Osteocyte (in vitro differentiated cells): Measurements from ENCODE around the gene RSL1D1. TPM values are rescaled to one million over a fixed set of nuclear protein-coding genes. Genes with fewer than 3 reads are reported as not detected.

Experiments
- DNase-seq: peaks from one replicate; pipeline ENCODE4 v3.0.0; 2021; ENCODE audit warnings: mixed read lengths; ENCODE audit not compliant: unreplicated experiment; ENCODE audit errors: extremely low spot score
- H3K27ac Mint-ChIP-seq: one replicate; pipeline ENCODE4 v1.8.0; 2021; ENCODE audit warnings: mild to moderate bottlenecking, mixed read lengths; ENCODE audit not compliant: unreplicated experiment
- H3K27me3 Mint-ChIP-seq: one replicate; pipeline ENCODE4 v1.8.0; 2021; ENCODE audit warnings: mixed read lengths; ENCODE audit not compliant: unreplicated experiment
- H3K36me3 Mint-ChIP-seq: one replicate; pipeline ENCODE4 v1.8.0; 2021; ENCODE audit warnings: mixed read lengths; ENCODE audit not compliant: unreplicated experiment
- H3K4me1 Mint-ChIP-seq: one replicate; pipeline ENCODE4 v1.8.0; 2021; ENCODE audit warnings: mixed read lengths; ENCODE audit not compliant: unreplicated experiment
- H3K4me3 Mint-ChIP-seq: one replicate; pipeline ENCODE4 v1.8.0; 2021; ENCODE audit warnings: mild to moderate bottlenecking, moderate library complexity, mixed read lengths; ENCODE audit not compliant: unreplicated experiment
- H3K9me3 Mint-ChIP-seq: one replicate; pipeline ENCODE4 v1.8.0; 2021; ENCODE audit warnings: mixed read lengths; ENCODE audit not compliant: unreplicated experiment
- CTCF ChIP-seq: fragments of 200-600 bp; sonication (generic); IDR thresholded peaks from 2 replicates; pipeline ENCODE4 v1.5.0; 2021; ENCODE audit warnings: antibody characterized with exemption, mild to moderate bottlenecking, moderate library complexity
- total RNA-seq: library from RNA; stranded (reverse); gene quantifications from 2 replicates; pipeline ENCODE4 v1.2.1, GENCODE V29; 2021

RSL1D1 gene
- total RNA-seq, 1 donor from 2014 or later, result 122 TPM

DNA sequence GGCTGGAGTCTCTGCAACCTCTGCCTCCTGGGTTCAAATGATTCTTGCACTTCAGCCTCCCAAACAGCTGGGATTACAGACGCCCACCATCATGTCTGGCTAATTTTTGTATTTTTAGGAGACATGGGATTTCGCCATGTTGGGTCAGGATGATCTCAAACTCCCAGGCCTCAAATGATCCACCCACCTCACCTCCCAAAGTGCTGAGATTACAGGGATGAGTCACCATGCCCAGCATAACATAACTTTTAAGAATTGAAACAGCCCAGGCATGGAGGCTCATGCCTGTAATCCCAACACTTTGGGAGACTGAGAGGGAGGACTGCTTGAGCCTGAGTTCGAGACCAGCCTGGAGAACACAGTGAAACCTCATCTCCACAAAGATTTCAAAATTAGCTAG, 2.5 kb downstream of the RSL1D1 start:
- Mint-ChIP-seq H3K4me1 (peaks cover 26% of the 10 kb centered on the region), H3K36me3 (peaks cover 40% of the 10 kb centered on the region), H3K4me3 (no peak overlapping the region), H3K9me3 (no peaks in the 10 kb centered on the region), H3K27ac (no peak overlapping the region), H3K27me3 (no peaks in the 10 kb centered on the region)
- no peak for DNase-seq
- no peak for TF ChIP-seq CTCF

- H3K36me3 Mint-ChIP-seq, result peaks cover 56% of the 10 kb centered on the region
- no peak overlapping the region for H3K27ac Mint-ChIP-seq
- no peaks in the 10 kb centered on the region for H3K27me3 Mint-ChIP-seq
- no peak overlapping the region for H3K4me3 Mint-ChIP-seq
- no peaks in the 10 kb centered on the region for H3K9me3 Mint-ChIP-seq
- no peak for DNase-seq
- TF ChIP-seq CTCF, result no peak
- peaks cover 3% of the 10 kb centered on the region for H3K4me1 Mint-ChIP-seq
Observed at GRCh38 chr16:11844499-11844898, 6.8 kb downstream of the RSL1D1 start.

GRCh38 chr16:11843861-11844260, 7.5 kb downstream of the RSL1D1 start:
- Mint-ChIP-seq H3K9me3 (no peaks in the 10 kb centered on the region), H3K4me3 (no peak overlapping the region), H3K4me1 (no peaks in the 10 kb centered on the region), H3K27me3 (no peaks in the 10 kb centered on the region), H3K27ac (no peak overlapping the region), H3K36me3 (peaks cover 56% of the 10 kb centered on the region)
- DNase-seq, result no peak
- no peak for TF ChIP-seq CTCF

- no peak for TF ChIP-seq CTCF
- no peak overlapping the region for H3K4me3 Mint-ChIP-seq
- H3K9me3 Mint-ChIP-seq, result no peaks in the 10 kb centered on the region
- H3K4me1 Mint-ChIP-seq, result no peaks in the 10 kb centered on the region
- no peak overlapping the region for H3K27ac Mint-ChIP-seq
- DNase-seq, result no peak
- H3K27me3 Mint-ChIP-seq, result no peaks in the 10 kb centered on the region
- H3K36me3 Mint-ChIP-seq, result peaks cover 56% of the 10 kb centered on the region
Observed at GRCh38 chr16:11843206-11843605, 8.1 kb downstream of the RSL1D1 start.

DNA sequence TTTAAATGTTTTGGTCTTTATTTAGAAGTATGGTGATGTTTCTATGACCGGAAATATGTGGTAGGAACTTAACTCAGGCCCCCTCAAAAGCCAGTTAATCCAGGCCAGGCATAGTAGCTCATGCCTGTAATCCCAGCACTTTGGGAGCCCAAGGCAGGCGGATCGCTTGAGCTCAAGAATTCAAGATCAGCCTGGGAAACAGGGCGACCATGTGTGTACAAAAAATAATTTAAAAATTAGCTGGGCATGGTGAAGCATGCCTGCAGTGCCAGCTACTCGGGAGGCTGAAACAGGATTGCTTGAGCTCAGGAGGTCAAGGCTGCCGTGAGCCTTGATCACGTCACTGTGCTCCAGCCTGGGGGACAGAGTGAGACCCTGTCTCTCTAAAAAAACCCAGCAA, 10.3 kb downstream of the RSL1D1 start:
- TF ChIP-seq CTCF, result no peak
- no peak overlapping the region for H3K27ac Mint-ChIP-seq
- peaks cover 54% of the 10 kb centered on the region for H3K36me3 Mint-ChIP-seq
- H3K9me3 Mint-ChIP-seq, result peaks cover 3% of the 10 kb centered on the region
- no peaks in the 10 kb centered on the region for H3K27me3 Mint-ChIP-seq
- no peak overlapping the region for H3K4me3 Mint-ChIP-seq
- peaks cover 18% of the 10 kb centered on the region for H3K4me1 Mint-ChIP-seq
- DNase-seq, result no peak
